Trophoblast cell (in vitro differentiated cells and primary cell): ENCODE measurements around the gene SLC7A14.

Experiments used
- DNase-seq, 2 donors: peaks; one replicate each; pipeline ENCODE4 v3.0.0-alpha.2; 2016
- H2AFZ ChIP-seq: 2 replicates; pipeline ENCODE4 v1.6.1; 2013; ENCODE audit warnings: low read length, moderate library complexity, mild to moderate bottlenecking; ENCODE audit not compliant: insufficient read depth, poor library complexity
- H2AK5ac ChIP-seq: 2 replicates; pipeline ENCODE4 v1.6.1; 2013; ENCODE audit warnings: mild to moderate bottlenecking, low read length
- H2BK120ac ChIP-seq: 2 replicates; pipeline ENCODE4 v1.6.1; 2013; ENCODE audit warnings: low read length, mild to moderate bottlenecking, moderate library complexity; ENCODE audit not compliant: insufficient read depth, poor library complexity
- H2BK12ac ChIP-seq: 2 replicates; pipeline ENCODE4 v1.6.1; 2013; ENCODE audit warnings: mild to moderate bottlenecking, low read length, moderate library complexity
- H2BK5ac ChIP-seq: 2 replicates; pipeline ENCODE4 v1.6.1; 2013; ENCODE audit warnings: low read length, low read depth, moderate library complexity, mild to moderate bottlenecking; ENCODE audit not compliant: poor library complexity
- H3K14ac ChIP-seq: 2 replicates; pipeline ENCODE4 v1.6.1; 2013; ENCODE audit warnings: mild to moderate bottlenecking, low read length
- H3K18ac ChIP-seq: 2 replicates; pipeline ENCODE4 v1.6.1; 2013; ENCODE audit warnings: mild to moderate bottlenecking, low read length
- H3K23ac ChIP-seq: 2 replicates; pipeline ENCODE4 v1.6.1; 2013; ENCODE audit warnings: low read length
- H3K27ac ChIP-seq: 2 replicates; pipeline ENCODE4 v1.5.1; 2013; ENCODE audit warnings: low read depth, mild to moderate bottlenecking, inconsistent platforms, low read length, moderate library complexity
- H3K27me3 ChIP-seq: 2 replicates; pipeline ENCODE4 v1.6.1; 2013; ENCODE audit warnings: inconsistent platforms, mild to moderate bottlenecking, low read length, moderate library complexity; ENCODE audit not compliant: insufficient read depth
- H3K36me3 ChIP-seq, 2 experiments: 1 replicate in 1 of 2; 2 replicates in 1 of 2; pipeline ENCODE4 v1.6.1; 2013; ENCODE audit warnings: low read length in 2 of 2, mild to moderate bottlenecking in 2 of 2, moderate library complexity in 1 of 2; ENCODE audit not compliant: insufficient read depth in 2 of 2, control insufficient read depth in 1 of 2
- H3K4ac ChIP-seq: 2 replicates; pipeline ENCODE4 v1.6.1; 2013; ENCODE audit warnings: low read depth, mild to moderate bottlenecking, low read length, moderate library complexity
- H3K4me1 ChIP-seq, 2 experiments: 1 replicate in 1 of 2; 2 replicates in 1 of 2; pipeline ENCODE4 v1.6.1; 2013; ENCODE audit warnings: low read length in 2 of 2, mild to moderate bottlenecking in 2 of 2, moderate library complexity in 1 of 2; ENCODE audit not compliant: insufficient read depth in 2 of 2, control insufficient read depth in 1 of 2
- H3K4me2 ChIP-seq: 2 replicates; pipeline ENCODE4 v1.6.1; 2013; ENCODE audit warnings: inconsistent platforms, mild to moderate bottlenecking, low read length, moderate library complexity
- H3K4me3 ChIP-seq: 2 replicates; pipeline ENCODE4 v1.5.1; 2013; ENCODE audit warnings: mild to moderate bottlenecking, low read depth, low read length, inconsistent platforms
- H3K79me1 ChIP-seq: one replicate; pipeline ENCODE4 v1.6.1; 2013; ENCODE audit warnings: low read length
- H3K79me2 ChIP-seq: 2 replicates; pipeline ENCODE4 v1.6.1; 2013; ENCODE audit warnings: low read length, mild to moderate bottlenecking; ENCODE audit not compliant: control insufficient read depth, insufficient read depth, poor library complexity
- H3K9ac ChIP-seq: 2 replicates; pipeline ENCODE4 v1.6.1; 2013; ENCODE audit warnings: mild to moderate bottlenecking, low read length
- H3K9me3 ChIP-seq: 2 replicates; pipeline ENCODE4 v1.6.1; 2013; ENCODE audit warnings: low read depth, mild to moderate bottlenecking, control low read depth, inconsistent platforms, low read length; ENCODE audit not compliant: insufficient read depth
- H4K12ac ChIP-seq: 2 replicates; pipeline ENCODE4 v1.6.1; 2013; ENCODE audit warnings: low read depth, mild to moderate bottlenecking, low read length, moderate library complexity
- H4K8ac ChIP-seq: 2 replicates; pipeline ENCODE4 v1.6.1; 2013; ENCODE audit warnings: low read depth, mild to moderate bottlenecking, low read length, moderate library complexity
- H4K91ac ChIP-seq: one replicate; pipeline ENCODE4 v1.6.1; 2013; ENCODE audit warnings: low read depth, mild to moderate bottlenecking, low read length, moderate library complexity
- WGBS: extraction: QIAGEN DNeasy Blood & Tissue Kit; methylation state at CpG from one replicate; pipeline ENCODE4 v1.1.7; 2013; ENCODE audit warnings: missing lambda C conversion rate; ENCODE audit not compliant: insufficient read length, insufficient coverage; ENCODE audit errors: extremely low coverage; 5-methylcytosine and 5-hydroxymethylcytosine counted together

SLC7A14 gene

GRCh38 chr3:170608475-170608874, 22.6 kb upstream of the SLC7A14 start:
- no peak overlapping the region for H4K91ac ChIP-seq
- no peak overlapping the region for H3K27ac ChIP-seq
- no peak overlapping the region for H4K8ac ChIP-seq
- no peak overlapping the region for H3K14ac ChIP-seq
- no peak overlapping the region for H2BK5ac ChIP-seq
- H2BK12ac ChIP-seq: no peak overlapping the region
- DNase-seq: no peak
- H3K4me1 ChIP-seq: no peaks in the 10 kb centered on the region
- no peaks in the 10 kb centered on the region for H3K9me3 ChIP-seq
- no peaks in the 10 kb centered on the region for H3K27me3 ChIP-seq
- WGBS: no CpG with 5 or more reads among the region's 1 CpG
- no peak overlapping the region for H3K9ac ChIP-seq
- no peaks in the 10 kb centered on the region for H3K79me2 ChIP-seq
- no peak overlapping the region for H3K23ac ChIP-seq
- no peak overlapping the region for H2BK120ac ChIP-seq
- H2AFZ ChIP-seq: no peak overlapping the region
- no peaks in the 10 kb centered on the region for H3K79me1 ChIP-seq
- H4K12ac ChIP-seq: no peak overlapping the region
- H3K36me3 ChIP-seq: no peaks in the 10 kb centered on the region
- H3K4ac ChIP-seq: no peak overlapping the region
- H2AK5ac ChIP-seq: no peak overlapping the region
- no peak overlapping the region for H3K18ac ChIP-seq
- no peak overlapping the region for H3K4me2 ChIP-seq
- no peak overlapping the region for H3K4me3 ChIP-seq

GRCh38 chr3:170606675-170607074, 20.8 kb upstream of the SLC7A14 start:
- no peak overlapping the region for H2AFZ ChIP-seq
- no peak overlapping the region for H4K91ac ChIP-seq
- no peaks in the 10 kb centered on the region for H3K79me1 ChIP-seq
- no peak overlapping the region for H3K4me2 ChIP-seq
- H4K12ac ChIP-seq: no peak overlapping the region
- no peaks in the 10 kb centered on the region for H3K9me3 ChIP-seq
- no peak overlapping the region for H3K4me3 ChIP-seq
- H3K23ac ChIP-seq: no peak overlapping the region
- H4K8ac ChIP-seq: no peak overlapping the region
- no peaks in the 10 kb centered on the region for H3K36me3 ChIP-seq
- H2BK5ac ChIP-seq: no peak overlapping the region
- no peak overlapping the region for H3K4ac ChIP-seq
- H3K27ac ChIP-seq: no peak overlapping the region
- no peak overlapping the region for H3K14ac ChIP-seq
- H2BK120ac ChIP-seq: no peak overlapping the region
- H3K79me2 ChIP-seq: no peaks in the 10 kb centered on the region
- H3K9ac ChIP-seq: no peak overlapping the region
- no peak overlapping the region for H2AK5ac ChIP-seq
- no CpG with 5 or more reads among the region's 3 CpGs for WGBS
- peak in 1 of 2 donors; percentile 2 for DNase-seq
- H3K27me3 ChIP-seq: no peaks in the 10 kb centered on the region
- H3K18ac ChIP-seq: no peak overlapping the region
- no peak overlapping the region for H2BK12ac ChIP-seq
- no peaks in the 10 kb centered on the region for H3K4me1 ChIP-seq

GRCh38 chr3:170605490-170605889, 19.6 kb upstream of the SLC7A14 start:
- no peak overlapping the region for H2BK120ac ChIP-seq
- H4K8ac ChIP-seq: no peak overlapping the region
- H3K9ac ChIP-seq: no peak overlapping the region
- no peak overlapping the region for H4K91ac ChIP-seq
- H3K4me3 ChIP-seq: no peak overlapping the region
- H2BK5ac ChIP-seq: no peak overlapping the region
- H3K18ac ChIP-seq: no peak overlapping the region
- DNase-seq: no peak
- H3K27me3 ChIP-seq: no peaks in the 10 kb centered on the region
- no peaks in the 10 kb centered on the region for H3K79me1 ChIP-seq
- no peaks in the 10 kb centered on the region for H3K36me3 ChIP-seq
- H3K79me2 ChIP-seq: no peaks in the 10 kb centered on the region
- no peak overlapping the region for H2AFZ ChIP-seq
- H3K27ac ChIP-seq: no peak overlapping the region
- H3K9me3 ChIP-seq: no peaks in the 10 kb centered on the region
- H3K4me2 ChIP-seq: no peak overlapping the region
- no peak overlapping the region for H3K23ac ChIP-seq
- no peak overlapping the region for H2BK12ac ChIP-seq
- H3K4ac ChIP-seq: no peak overlapping the region
- no peaks in the 10 kb centered on the region for H3K4me1 ChIP-seq
- no peak overlapping the region for H4K12ac ChIP-seq
- no peak overlapping the region for H3K14ac ChIP-seq
- no peak overlapping the region for H2AK5ac ChIP-seq

GRCh38 chr3:170603770-170604510, 18.1 kb upstream of the SLC7A14 start:
- Histone ChIP-seq H2AFZ (no peak overlapping the region), H3K79me2 (no peaks in the 10 kb centered on the region), H4K12ac (no peak overlapping the region), H3K23ac (no peak overlapping the region), H4K91ac (no peak overlapping the region), H2BK5ac (no peak overlapping the region), H3K18ac (no peak overlapping the region), H3K14ac (no peak overlapping the region), H2BK12ac (no peak overlapping the region), H3K4me3 (no peak overlapping the region), H4K8ac (no peak overlapping the region), H2BK120ac (no peak overlapping the region), H2AK5ac (no peak overlapping the region), H3K9ac (no peak overlapping the region), H3K27ac (no peak overlapping the region), H3K4ac (no peak overlapping the region), H3K27me3 (no peaks in the 10 kb centered on the region), H3K79me1 (no peaks in the 10 kb centered on the region), H3K9me3 (no peaks in the 10 kb centered on the region), H3K4me1 (no peaks in the 10 kb centered on the region), H3K36me3 (no peaks in the 10 kb centered on the region), H3K4me2 (no peak overlapping the region)
- DNase-seq: no peak
- WGBS: no CpG with 5 or more reads among the region's 5 CpGs
